Stimulated activated CD8-positive, alpha-beta memory T cell treated with anti-CD3 and anti-CD28 coated beads, Interleukin-4, amount 100 ng/mL, for 4 hours (primary cell): Measurements from ENCODE around the gene CHKA.

Source experiments
- DNase-seq, 2 donors: peaks; one replicate each; pipeline ENCODE4 v3.0.0-alpha.2; 2020; ENCODE audit warnings: low read depth in 2 of 2, low spot score in 1 of 2

Gene CHKA

DNA sequence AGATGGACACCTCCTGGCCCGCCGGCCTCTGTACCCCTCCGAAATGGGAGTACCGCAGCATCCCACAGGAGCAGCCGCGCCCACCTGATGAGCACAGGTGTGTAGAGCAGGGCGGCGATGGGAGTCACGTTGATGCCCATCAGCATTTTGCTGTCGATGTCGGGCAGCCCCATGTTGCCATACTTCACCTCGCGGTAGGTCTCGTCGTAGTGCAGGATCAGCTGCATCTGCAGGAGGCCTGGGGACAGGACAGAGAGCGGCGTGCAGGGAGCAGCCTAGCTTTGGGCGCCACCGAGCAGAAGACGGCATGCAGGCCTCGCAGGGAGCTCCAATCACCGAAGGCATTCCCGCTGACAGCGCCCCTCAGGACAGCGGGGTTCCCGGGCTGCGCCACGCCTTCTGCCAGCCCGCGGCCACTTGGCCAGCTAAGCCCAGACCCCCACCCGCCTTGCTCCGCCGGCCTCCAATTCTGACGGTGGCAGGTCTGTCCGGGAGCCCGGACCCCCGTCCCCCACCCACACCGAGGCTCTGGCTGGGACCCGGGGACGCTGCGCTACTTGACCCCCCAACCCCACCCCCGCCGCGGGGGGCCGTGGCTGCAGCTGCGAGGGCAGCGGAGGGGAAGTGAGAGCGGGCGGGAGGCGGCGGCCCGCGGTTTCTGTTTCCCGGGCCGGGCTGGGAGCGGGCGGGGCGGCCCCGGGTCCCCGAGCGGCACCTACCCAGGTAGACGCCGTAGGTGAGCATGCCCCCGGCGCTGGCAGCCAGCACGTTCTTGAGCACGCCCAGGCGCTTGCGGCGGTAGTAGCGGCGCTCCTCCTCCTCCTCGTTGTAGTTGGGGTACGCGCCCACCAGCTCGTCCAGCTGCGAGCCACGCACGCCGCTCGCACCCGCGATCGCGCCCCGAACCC is 118.0 kb downstream of the CHKA start:
- peak in 1 of 2 donors; percentile 25 for DNase-seq
